Panc1 (cell line): ENCODE measurements around the gene CCR5AS.

Source experiments
- CTCF ChIP-seq: fragments of 450-650 bp; IDR thresholded peaks from 2 replicates; pipeline ENCODE4 v1.5.1; 2017; ENCODE audit warnings: mild to moderate bottlenecking
- POLR2AphosphoS5 ChIP-seq: IDR thresholded peaks from 2 replicates; pipeline ENCODE4 v1.6.1; 2012; ENCODE audit warnings: mild to moderate bottlenecking, low read depth, low read length, moderate library complexity
- REST ChIP-seq, 2 experiments: IDR thresholded peaks; 2 replicates each; pipeline ENCODE4 v1.6.1; 2011 to 2012; ENCODE audit warnings: low read depth in 2 of 2, control low read depth in 1 of 2, low read length in 1 of 2, mild to moderate bottlenecking in 1 of 2, moderate library complexity in 1 of 2; ENCODE audit not compliant: insufficient read depth in 1 of 2

GRCh38 chr3:46372492-46373359 lies 34.1 kb downstream of the CCR5AS start:
- TF ChIP-seq CTCF (peak; percentile 63), REST (IDR thresholded peaks at IDR 0.05; ENCODE audit: insufficient read depth in 1 of 2, low read depth in 2 of 2, low read length in 1 of 2) (no peak), POLR2AphosphoS5 (no peak)
